ENCODE data around the gene ERG28.

Gene ERG28

DNA sequence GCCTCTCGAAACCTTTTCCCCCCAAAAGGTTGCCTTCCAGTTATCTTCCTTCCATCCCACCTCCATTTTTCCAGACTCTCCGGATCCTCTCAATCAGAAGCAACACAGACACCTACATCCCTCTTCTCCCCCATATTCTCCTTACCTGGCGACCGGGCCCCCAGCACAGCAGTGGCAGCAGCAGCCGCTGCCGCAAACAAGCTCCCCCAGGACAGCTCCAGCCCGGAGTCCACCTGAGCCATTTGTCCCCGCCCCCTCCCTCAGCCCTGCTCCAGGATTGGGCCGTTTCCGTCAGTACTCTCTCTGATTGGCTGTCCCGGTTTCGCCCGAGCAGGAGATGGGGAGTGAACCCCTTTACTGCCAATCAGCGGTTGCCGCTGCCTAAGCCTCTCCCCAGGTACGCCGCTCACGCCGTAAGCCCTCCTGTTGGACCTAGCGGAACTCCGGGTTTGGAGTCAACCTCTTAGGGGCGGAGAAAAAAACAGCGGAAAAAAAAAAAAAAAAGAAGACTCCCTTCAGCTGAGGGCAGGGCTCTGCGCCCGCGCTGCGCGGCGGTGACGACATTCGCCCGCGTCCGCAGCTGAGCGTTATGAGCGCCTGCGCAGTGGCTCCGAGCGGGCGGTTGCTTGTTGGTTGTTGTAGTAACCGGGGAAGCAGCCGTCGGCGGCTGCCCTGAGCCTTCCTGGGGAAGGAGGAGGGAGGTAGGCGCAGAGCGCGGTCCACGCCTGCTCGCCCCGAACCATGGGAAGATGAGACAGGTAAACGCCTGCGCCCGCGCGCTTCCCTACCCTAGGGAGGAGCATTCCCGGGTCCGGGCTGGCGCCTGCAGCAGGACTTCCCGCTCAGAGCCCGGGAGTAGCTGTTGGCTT lies at the start of gene ERG28, which contains the start of gene TTLL5:
TSS of gene ERG28 (minus strand) at position 247 of the 869 bp plus-strand sequence. CDS start 3,374 bp downstream, outside the sequence.
TSS of gene TTLL5 (plus strand) at position 617 of the 869 bp plus-strand sequence. CDS start 1,904 bp downstream, outside the sequence.
- TF ChIP-seq, protein P1, sequence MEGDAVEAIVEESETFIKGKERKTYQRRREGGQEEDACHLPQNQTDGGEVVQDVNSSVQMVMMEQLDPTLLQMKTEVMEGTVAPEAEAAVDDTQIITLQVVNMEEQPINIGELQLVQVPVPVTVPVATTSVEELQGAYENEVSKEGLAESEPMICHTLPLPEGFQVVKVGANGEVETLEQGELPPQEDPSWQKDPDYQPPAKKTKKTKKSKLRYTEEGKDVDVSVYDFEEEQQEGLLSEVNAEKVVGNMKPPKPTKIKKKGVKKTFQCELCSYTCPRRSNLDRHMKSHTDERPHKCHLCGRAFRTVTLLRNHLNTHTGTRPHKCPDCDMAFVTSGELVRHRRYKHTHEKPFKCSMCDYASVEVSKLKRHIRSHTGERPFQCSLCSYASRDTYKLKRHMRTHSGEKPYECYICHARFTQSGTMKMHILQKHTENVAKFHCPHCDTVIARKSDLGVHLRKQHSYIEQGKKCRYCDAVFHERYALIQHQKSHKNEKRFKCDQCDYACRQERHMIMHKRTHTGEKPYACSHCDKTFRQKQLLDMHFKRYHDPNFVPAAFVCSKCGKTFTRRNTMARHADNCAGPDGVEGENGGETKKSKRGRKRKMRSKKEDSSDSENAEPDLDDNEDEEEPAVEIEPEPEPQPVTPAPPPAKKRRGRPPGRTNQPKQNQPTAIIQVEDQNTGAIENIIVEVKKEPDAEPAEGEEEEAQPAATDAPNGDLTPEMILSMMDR (IDR thresholded peaks at IDR 0.05), result no peak

DNA sequence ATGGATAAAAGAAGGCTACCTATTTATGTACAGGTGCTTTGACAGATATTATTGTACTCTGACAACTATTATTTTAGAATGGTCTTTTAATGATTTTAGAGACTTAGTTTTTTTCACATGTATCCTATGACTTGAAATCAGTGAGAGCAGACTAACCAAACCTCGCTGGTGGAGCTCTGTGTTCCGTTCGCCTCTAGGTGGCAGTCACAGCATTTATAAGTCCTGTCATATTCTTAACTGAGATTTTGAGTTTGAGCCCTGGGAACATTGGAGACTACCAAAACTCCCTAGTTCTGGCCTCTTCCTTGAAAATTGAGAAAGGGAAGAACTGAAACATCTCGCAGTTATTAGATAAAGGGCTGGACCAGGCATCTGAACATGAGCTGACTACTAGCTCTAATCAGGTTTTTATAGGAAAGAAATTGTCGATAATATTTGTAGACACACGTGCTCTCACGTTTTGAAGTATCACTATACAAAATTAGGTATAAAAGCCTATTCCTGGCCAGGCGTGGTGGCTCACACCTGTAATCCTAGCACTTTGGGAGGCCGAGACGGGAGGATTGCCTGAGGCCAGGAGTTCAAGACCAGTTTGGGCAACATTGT lies 48.6 kb upstream of the ERG28 start:
- TF ChIP-seq, protein P1 (IDR thresholded peaks at IDR 0.05), result peak; percentile 90

- TF ChIP-seq, protein P1 (IDR thresholded peaks at IDR 0.05), result no peak
Observed at GRCh38 chr14:75705014-75705413, 44.3 kb upstream of the ERG28 start.

DNA sequence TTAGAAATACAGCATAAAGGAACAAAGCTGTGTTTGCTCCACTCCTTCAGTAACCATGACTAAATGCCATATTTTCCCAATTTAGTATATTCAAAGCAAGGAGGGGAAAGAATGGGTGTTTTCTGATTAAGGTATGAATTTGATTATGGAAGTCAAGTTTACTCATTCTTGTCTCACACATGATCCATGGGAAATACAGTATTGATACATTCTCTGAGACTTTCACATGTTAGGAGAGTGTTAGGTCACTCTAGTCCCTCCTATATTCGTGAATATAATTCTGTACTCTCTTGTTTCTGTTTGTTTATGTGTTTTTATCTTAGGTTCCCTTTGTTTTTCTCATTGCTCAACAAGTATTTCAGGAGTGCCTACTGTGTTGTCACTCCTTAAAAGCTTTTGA lies 42.8 kb upstream of the ERG28 start:
- TF ChIP-seq, protein P1 (IDR thresholded peaks at IDR 0.05), result no peak

DNA sequence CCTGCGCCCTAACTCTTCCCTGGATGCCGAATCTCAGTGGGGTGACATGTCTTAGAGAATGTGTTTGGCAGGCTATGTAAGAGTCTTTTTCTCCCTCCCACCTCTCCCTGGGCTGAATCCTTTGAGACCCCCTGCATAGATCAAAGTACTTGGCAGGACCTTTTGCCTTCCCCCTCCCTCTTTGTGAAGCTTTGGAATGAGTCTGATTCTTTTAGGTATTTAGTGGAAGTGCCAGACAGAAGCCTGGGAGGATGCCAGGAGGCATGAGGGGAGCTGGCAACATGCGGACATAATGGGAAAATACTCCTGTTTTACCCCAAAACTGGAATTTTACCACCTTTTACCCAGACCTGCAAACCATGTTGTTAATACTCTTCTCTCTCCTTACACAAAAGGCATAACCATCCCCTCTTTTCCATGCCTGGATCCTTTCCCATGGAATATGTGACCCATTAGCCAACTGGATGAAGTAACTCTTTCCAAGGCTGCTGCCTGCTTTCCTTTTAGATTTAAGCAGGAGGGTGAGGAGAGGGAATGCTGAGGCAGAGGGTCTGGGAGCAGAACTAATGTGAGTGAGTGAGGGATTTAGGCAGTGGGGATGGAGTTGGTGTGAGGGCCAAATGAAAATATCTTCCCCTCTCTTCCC lies 42.1 kb upstream of the ERG28 start:
- TF ChIP-seq, protein P1 (IDR thresholded peaks at IDR 0.05), result no peak

DNA sequence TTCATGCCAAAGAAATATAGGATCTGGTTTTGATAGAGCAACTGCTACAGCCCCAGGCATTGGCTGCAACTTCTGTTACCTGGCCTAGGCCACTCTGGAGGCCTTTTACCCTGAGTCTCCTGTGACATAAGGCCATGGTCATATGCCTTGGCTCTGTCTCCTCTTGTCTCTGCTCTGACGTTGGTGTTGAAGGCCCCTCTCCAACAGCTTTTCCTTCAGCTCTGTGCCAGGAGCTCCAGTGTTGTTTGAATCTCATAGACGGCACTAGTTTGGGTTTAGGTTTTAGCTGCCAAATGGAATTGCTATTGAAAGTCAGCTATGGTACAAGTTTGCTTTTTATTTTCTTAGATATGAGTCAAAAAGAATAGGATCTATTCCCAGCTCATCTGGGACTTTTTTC lies 41.4 kb upstream of the ERG28 start:
- TF ChIP-seq, protein P1 (IDR thresholded peaks at IDR 0.05), result no peak

- TF ChIP-seq, protein P1 (IDR thresholded peaks at IDR 0.05), result no peak
Observed at GRCh38 chr14:75700295-75700694, 39.6 kb upstream of the ERG28 start.
